Measurements from ENCODE around the gene KLHL7. TPM values are rescaled to one million over a fixed set of nuclear protein-coding genes. Genes with fewer than 3 reads are reported as not detected.

The KLHL7 gene
- total and polyA plus RNA-seq, 2 donors (not counting 3 experiments of a cell fraction or from before 2014, with no cell fraction given) = 21.3 to 32.1 TPM

DNA sequence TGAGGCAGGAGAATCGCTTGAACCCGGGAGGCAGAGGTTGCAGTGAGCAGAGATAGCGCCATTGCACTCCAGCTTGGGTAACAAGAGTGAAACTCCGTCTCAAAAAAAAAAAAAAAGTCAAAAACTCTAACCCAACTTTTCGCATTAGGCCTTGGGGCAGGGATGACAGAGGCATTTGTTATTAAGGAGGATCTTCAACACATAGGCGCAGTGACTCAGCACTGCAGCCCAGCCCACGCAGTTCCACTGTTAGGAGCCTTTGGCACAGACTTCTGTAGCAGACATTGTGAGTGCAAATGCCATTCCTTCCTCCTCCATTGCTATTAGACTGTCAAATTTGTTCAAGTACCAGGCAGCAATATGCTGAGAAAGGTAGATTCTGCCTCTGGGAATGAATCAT is 43.1 kb upstream of the KLHL7 start:
- Histone ChIP-seq H3K4me1 (ENCODE audit: control insufficient read depth, extremely low read depth, insufficient read depth, low read length) (no peaks in the 10 kb centered on the region), H3K9me3 (replicated peaks; ENCODE audit: control insufficient read depth, insufficient read depth, low read length) (no peaks in the 10 kb centered on the region), H2AFZ (ENCODE audit: low read depth, low read length) (no peak overlapping the region), H4K20me1 (replicated peaks; ENCODE audit: control insufficient read depth, extremely low read depth, insufficient read depth, low read length) (no peaks in the 10 kb centered on the region), H3K79me2 (ENCODE audit: control insufficient read depth, insufficient read depth, low read length) (no peaks in the 10 kb centered on the region), H3K27ac (ENCODE audit: insufficient read depth, low read depth, low read length) (no peak overlapping the region), H3K4me3 (replicated peaks in 1 of 3; ENCODE audit: insufficient read depth in 1 of 3, low read depth in 1 of 3, low read length in 3 of 3) (no peak overlapping the region), H3K9me1 (replicated peaks; ENCODE audit: control insufficient read depth, extremely low read depth, insufficient read depth, low read length) (no peaks in the 10 kb centered on the region), H3K27me3 (ENCODE audit: control insufficient read depth in 2 of 2, insufficient read depth in 2 of 2, low read length in 2 of 2) (peaks cover 0 to 2% of the 10 kb centered on the region in 2 experiments), H3K4me2 (ENCODE audit: insufficient read depth, low read length) (no peak overlapping the region), H3K9ac (replicated peaks; ENCODE audit: extremely low read depth, insufficient read depth, low read length) (no peak overlapping the region), H3K36me3 (ENCODE audit: control insufficient read depth in 2 of 2, extremely low read depth in 1 of 2, insufficient read depth in 2 of 2, low read length in 2 of 2) (no peaks in the 10 kb centered on the region)
- DNase-seq (ENCODE audit: low read depth, low spot score) (no peak), FAIRE-seq (no peak)
- no peak for TF ChIP-seq GATA2 (IDR thresholded peaks at IDR 0.05; ENCODE audit: insufficient read depth, insufficient read length, low read depth, low read length)
- TF ChIP-seq, protein P1, sequence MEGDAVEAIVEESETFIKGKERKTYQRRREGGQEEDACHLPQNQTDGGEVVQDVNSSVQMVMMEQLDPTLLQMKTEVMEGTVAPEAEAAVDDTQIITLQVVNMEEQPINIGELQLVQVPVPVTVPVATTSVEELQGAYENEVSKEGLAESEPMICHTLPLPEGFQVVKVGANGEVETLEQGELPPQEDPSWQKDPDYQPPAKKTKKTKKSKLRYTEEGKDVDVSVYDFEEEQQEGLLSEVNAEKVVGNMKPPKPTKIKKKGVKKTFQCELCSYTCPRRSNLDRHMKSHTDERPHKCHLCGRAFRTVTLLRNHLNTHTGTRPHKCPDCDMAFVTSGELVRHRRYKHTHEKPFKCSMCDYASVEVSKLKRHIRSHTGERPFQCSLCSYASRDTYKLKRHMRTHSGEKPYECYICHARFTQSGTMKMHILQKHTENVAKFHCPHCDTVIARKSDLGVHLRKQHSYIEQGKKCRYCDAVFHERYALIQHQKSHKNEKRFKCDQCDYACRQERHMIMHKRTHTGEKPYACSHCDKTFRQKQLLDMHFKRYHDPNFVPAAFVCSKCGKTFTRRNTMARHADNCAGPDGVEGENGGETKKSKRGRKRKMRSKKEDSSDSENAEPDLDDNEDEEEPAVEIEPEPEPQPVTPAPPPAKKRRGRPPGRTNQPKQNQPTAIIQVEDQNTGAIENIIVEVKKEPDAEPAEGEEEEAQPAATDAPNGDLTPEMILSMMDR (IDR thresholded peaks at IDR 0.05; ENCODE audit: extremely low read depth in 1 of 2, insufficient read depth in 1 of 2, low read depth in 1 of 2, low read length in 2 of 2) = no peak
- TF ChIP-seq, protein P2, sequence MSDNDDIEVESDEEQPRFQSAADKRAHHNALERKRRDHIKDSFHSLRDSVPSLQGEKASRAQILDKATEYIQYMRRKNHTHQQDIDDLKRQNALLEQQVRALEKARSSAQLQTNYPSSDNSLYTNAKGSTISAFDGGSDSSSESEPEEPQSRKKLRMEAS (IDR thresholded peaks at IDR 0.05; ENCODE audit: insufficient read depth, insufficient read length) = no peak
- TF ChIP-seq FOS (IDR thresholded peaks at IDR 0.05; ENCODE audit: borderline replicate concordance, insufficient read depth, low read length) = no peak
- TF ChIP-seq EZH2 (IDR thresholded peaks at IDR 0.05; ENCODE audit: borderline replicate concordance, low read depth, low read length, severe bottlenecking) = no peak
- BruUV-seq (replicated peaks) = no TSS peak
- dilution Hi-C loops (cut with MboI; ENCODE audit: extremely low pct_ligation_motif_present, low sequenced_read_pairs) (no loop called here), intact Hi-C loops (cut with micrococcal nuclease) (no loop called here)
- POLR2A ChIA-PET = no interaction called here
- CTCF ChIA-PET = no interaction called here

DNA sequence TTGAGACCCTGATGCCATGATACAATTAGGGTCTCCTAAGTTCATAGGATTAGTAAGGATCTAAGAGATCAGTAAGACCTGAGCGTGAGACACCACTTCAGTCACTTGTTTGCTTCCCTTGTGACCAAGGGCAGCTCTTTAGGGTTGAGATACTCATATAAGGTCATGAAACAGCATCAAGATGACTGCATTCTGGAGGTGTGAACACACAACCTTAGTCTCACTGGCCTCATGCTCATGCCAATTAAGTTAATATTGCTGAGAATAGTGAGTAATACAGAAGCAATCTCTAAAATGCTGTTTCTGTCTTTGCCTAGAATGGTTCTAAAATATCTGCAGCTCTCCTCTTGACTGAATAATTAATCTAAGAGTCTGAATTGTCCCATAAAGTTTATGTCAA is 39.6 kb upstream of the KLHL7 start:
- ChIA-PET POLR2A (no interaction called here), CTCF (interaction anchor here (1.4 to 1.8 kb wide), 2 partner anchors 11 to 20 kb away, joined by 4 to 6 read pairs; no protein-coding TSS in a partner anchor)
- Histone ChIP-seq H3K36me3 (ENCODE audit: control insufficient read depth in 2 of 2, extremely low read depth in 1 of 2, insufficient read depth in 2 of 2, low read length in 2 of 2) (no peaks in the 10 kb centered on the region), H3K79me2 (ENCODE audit: control insufficient read depth, insufficient read depth, low read length) (no peaks in the 10 kb centered on the region), H3K4me3 (replicated peaks in 1 of 3; ENCODE audit: insufficient read depth in 1 of 3, low read depth in 1 of 3, low read length in 3 of 3) (no peak overlapping the region), H3K4me1 (ENCODE audit: control insufficient read depth, extremely low read depth, insufficient read depth, low read length) (no peaks in the 10 kb centered on the region), H3K9me3 (replicated peaks; ENCODE audit: control insufficient read depth, insufficient read depth, low read length) (no peaks in the 10 kb centered on the region), H3K9me1 (replicated peaks; ENCODE audit: control insufficient read depth, extremely low read depth, insufficient read depth, low read length) (no peaks in the 10 kb centered on the region), H3K27ac (ENCODE audit: insufficient read depth, low read depth, low read length) (no peak overlapping the region), H3K9ac (replicated peaks; ENCODE audit: extremely low read depth, insufficient read depth, low read length) (no peak overlapping the region), H3K27me3 (ENCODE audit: control insufficient read depth in 2 of 2, insufficient read depth in 2 of 2, low read length in 2 of 2) (peaks cover 0 to 2% of the 10 kb centered on the region in 2 experiments), H4K20me1 (replicated peaks; ENCODE audit: control insufficient read depth, extremely low read depth, insufficient read depth, low read length) (no peaks in the 10 kb centered on the region), H2AFZ (ENCODE audit: low read depth, low read length) (no peak overlapping the region), H3K4me2 (ENCODE audit: insufficient read depth, low read length) (no peak overlapping the region)
- BruUV-seq (replicated peaks) = no TSS peak
- no peak for FAIRE-seq
- TF ChIP-seq, protein P1 (IDR thresholded peaks at IDR 0.05; ENCODE audit: extremely low read depth in 1 of 2, insufficient read depth in 1 of 2, low read depth in 1 of 2, low read length in 2 of 2) = no peak
- TF ChIP-seq GATA2 (IDR thresholded peaks at IDR 0.05; ENCODE audit: insufficient read depth, insufficient read length, low read depth, low read length) = no peak
- no peak for TF ChIP-seq FOS (IDR thresholded peaks at IDR 0.05; ENCODE audit: borderline replicate concordance, insufficient read depth, low read length)
- no peak for TF ChIP-seq JUN (IDR thresholded peaks at IDR 0.05; ENCODE audit: borderline replicate concordance, insufficient read depth, insufficient read length, low read depth)
- TF ChIP-seq POLR2A (IDR thresholded peaks at IDR 0.05; ENCODE audit: low read depth, low read length) = no peak
- TF ChIP-seq MYC (IDR thresholded peaks at IDR 0.05; ENCODE audit: low read depth, low read length) = no peak
- TF ChIP-seq, protein P2 (IDR thresholded peaks at IDR 0.05; ENCODE audit: insufficient read depth, insufficient read length) = no peak
- no peak for TF ChIP-seq POLR2AphosphoS5 (IDR thresholded peaks at IDR 0.05; ENCODE audit: insufficient read depth, low read depth, low read length)
- TF ChIP-seq EZH2 (IDR thresholded peaks at IDR 0.05; ENCODE audit: borderline replicate concordance, low read depth, low read length, severe bottlenecking) = no peak
- intact Hi-C loops (cut with micrococcal nuclease) = no loop called here
- DNase-seq (ENCODE audit: low read depth, low spot score) = no peak
- dilution Hi-C loops (cut with MboI; ENCODE audit: extremely low pct_ligation_motif_present, low sequenced_read_pairs) = no loop called here
